GM19099 (cell line): Measurements from ENCODE around the gene FSCN2.

Experiments
- POLR2A ChIP-seq: IDR thresholded peaks from 3 replicates; pipeline ENCODE4 v1.6.1; 2011; ENCODE audit warnings: low read depth; ENCODE audit not compliant: insufficient read length; ENCODE audit errors: extremely low read depth

FSCN2 gene

DNA sequence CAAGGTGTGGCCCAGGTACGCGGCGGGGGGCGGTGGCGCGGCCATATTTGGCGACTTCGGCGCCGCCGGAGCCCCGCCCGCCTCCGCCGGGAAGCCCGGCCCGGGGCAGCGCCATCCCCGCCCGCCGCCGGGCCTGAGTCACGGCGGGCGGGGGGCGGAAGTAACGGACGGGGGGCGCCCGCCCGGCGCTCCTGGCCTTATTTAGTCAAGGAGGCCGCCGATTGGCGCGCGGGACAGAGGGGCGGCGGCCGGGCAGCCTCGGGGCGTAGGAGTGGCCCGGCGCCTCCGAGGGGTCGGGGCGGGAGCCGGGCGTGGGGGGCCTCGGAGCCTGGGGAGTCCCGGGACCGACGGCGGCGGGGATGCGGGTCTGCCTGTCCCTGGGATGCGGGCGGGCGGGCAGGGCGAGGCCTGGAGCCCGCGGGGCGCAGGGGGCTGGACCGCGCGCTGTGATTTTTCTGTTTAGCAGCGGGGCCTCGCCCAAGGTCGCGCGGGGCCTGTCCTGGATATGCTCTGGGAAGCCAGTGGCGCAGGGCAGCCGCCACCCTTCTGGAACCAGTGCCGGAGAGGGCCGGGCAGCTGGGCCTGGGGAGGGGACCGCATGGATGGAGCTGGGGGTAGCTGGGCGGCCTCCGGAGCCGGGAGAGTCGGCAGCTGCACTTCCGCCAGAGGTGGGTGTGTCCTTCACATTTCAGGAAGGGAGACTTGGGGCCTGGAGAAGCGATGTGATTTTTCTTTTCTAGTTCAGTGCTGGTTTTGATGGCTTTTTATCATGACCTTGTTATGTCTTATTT lies 13.2 kb upstream of the FSCN2 start:
- TF ChIP-seq POLR2A, result peak; percentile 56

DNA sequence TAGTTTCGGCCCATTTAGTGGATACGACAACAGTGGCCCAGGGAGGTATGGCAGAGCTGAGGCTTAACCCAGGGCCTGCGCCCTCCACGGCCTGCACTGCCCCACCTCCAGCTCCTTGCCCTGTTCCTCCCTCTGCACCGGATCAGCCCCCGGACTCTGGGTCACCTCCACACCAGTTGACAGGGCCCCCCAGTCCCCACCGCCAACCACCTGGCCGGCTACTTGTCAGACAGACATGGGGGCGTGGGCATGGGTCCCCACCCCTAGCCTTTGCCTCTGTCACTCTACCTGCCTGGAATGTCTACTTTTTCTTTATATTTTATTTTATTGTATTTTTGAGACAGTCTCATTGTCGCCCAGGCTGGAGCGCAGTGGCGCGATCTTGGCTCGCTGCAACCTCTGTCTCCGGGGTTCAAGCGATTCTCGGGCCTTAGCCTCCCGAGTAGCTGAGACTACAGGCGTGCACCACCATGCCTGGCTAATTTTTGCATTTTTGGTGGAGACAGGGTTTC lies 12.6 kb upstream of the FSCN2 start:
- no peak for TF ChIP-seq POLR2A

GRCh38 chr17:81516439-81516838 lies 11.7 kb upstream of the FSCN2 start:
- no peak for TF ChIP-seq POLR2A

DNA sequence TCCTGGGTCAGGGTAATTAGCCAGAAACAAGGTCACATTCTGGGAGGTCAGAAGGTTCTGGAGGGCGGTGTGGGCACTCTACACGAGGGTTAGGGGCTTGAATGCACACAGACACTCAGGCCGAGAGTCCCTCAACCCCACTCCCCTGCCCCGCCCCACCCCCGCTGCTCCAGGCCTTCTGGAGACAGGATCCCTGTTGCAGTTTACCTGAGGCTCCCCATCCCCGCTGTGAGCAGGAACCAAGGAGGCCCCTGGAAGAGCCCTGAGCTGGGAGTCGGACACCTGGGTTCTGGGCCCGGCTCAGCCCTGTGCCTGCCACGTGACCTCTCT lies 11.2 kb upstream of the FSCN2 start:
- no peak for TF ChIP-seq POLR2A

DNA sequence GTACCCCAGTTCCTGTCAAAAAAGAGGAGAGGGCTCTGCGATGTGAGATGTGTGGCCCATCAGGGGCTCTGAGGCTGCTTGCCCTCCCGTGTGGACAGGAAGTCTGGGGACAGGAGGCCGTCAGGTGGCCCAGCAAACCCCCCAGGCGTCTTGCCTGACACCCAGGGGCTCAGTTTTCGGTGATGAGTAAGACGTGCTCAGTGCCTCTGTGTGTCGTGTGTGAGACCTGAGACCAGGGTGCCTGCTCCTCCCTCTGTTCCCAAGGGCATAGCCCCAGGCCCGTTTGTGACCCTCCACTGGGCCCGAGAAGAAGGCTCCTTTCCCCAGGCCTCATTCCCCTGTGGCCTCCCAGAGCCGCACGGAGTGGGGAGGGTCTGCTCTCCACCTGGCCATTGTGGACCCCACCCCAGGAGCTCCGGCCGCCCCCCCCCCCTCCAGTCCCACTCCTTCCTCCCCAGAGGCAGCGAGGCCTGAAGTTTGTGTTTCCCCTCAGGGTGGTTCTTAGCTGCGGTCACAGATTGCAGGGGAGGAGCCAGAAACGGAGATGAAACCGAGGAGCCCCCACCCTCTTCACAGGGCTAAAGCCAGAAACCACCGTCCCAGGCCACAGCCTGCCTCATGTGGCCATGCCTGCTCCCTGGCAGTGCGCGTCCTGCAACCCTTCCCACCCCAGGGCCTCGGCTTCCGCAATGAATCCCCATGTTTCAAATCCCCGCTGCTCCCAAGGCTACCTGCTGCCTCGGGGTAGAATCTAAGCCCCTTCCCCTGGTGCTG lies 10.7 kb upstream of the FSCN2 start:
- peak; percentile 70 for TF ChIP-seq POLR2A

- no peak for TF ChIP-seq POLR2A
Measured at GRCh38 chr17:81518113-81518784, 9.9 kb upstream of the FSCN2 start.

DNA sequence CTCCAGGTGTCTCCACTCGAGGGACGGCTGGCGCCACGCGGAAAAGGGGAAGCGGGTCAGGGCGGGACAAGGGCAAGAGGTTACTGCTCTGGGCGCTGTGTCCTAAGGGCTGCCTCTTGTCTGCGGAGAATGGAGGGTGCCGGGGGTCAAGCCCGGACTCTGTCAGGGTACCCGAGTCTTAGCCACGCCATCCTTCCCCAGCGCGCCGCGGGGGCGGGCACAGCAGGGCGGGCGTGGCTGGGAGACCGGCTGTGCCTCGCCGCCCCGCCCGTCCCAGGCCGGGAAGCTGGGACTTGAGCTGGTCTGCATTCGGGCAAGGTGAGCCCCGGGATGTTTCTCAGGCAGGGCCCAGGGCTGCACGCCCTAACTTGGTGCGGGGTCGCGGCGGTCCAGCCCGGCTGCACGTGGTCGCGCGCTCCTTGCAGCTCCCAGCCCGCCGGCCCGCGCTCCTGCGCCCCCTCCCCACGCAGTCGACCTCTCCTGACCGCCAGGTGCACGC lies 9.3 kb upstream of the FSCN2 start:
- peak; percentile 49 for TF ChIP-seq POLR2A

- peak; percentile 38 for TF ChIP-seq POLR2A
Measured at GRCh38 chr17:81519284-81520020, 8.7 kb upstream of the FSCN2 start.

- no peak for TF ChIP-seq POLR2A
Measured at GRCh38 chr17:81520021-81520901, 7.9 kb upstream of the FSCN2 start.

DNA sequence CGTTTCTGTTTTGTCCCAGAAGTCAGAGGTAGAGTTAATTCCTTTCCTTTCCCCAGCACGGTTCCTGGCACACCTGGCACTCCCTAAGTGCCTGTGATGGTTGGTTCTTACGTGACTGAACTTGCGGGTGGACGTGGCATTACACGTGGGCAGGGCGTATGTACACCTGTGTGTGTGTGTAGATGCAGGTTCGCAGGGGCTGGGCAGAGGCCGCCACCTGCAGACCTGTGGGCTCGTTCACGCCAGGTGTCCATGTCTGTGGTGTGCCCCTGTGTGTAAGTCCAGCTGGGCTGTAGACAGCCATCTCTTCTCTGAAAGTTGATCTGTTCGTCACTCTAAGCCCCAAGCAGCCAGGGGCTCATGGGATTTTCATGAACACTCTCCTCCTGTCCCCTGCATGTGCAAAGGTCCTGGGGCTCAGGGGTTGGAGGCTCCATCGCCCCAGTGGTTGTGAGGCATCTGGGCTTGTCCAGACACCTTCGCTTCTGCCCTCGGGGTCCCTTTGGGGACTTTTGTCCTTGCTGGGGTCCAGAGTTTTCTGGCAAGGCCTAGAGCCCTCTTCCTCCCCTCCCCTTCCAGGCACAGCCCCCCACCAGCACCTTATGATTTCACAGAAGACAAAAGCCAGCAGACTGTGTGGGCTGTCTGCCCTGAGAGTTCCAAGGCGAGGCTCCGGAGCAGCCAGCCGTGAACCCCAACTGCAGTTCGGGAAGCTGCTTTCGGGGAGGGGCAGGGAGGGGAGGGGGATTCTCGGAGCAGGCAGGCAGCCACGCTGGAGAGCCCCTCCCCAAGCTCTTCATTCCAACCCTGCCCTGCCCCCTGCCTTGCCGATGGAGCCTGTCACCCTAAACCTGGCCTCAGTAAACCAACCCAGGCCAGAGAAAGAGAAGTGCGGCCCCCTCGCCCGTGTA lies 5.4 kb upstream of the FSCN2 start:
- TF ChIP-seq POLR2A, result no peak

GRCh38 chr17:81523402-81524038 lies 4.7 kb upstream of the FSCN2 start:
- TF ChIP-seq POLR2A, result no peak
